Stimulated activated CD8-positive, alpha-beta memory T cell treated with anti-CD3 and anti-CD28 coated beads, Interleukin-7, amount 100 ng/mL, for 1 hour (primary cell): ENCODE data around the gene HSPA4.
A peak's percentile ranks its signal among the peaks of the same experiment; 100 is the strongest.
"Not testable (repeated sequence)": the region's sequence is repeated elsewhere in the genome, so short reads cannot be mapped to it uniquely, and the experiment has no call there.

ENCODE experiments used
- DNase-seq, 2 donors: peaks; one replicate each; pipeline ENCODE4 v3.0.0-alpha.2; 2020; ENCODE audit warnings: low read depth in 2 of 2

Gene HSPA4

GRCh38 chr5:133051542-133052316, at the start of gene HSPA4:
Gene HSPA4 (plus strand): TSS chr5:133052013. CDS start chr5:133052251, 238 bp downstream.
- DNase-seq: peak; percentile 91 to 92

GRCh38 chr5:133006653-133007052, 45.2 kb upstream of the HSPA4 start:
- no peak for DNase-seq

- not testable (repeated sequence) for DNase-seq
Measured at GRCh38 chr5:133008455-133008854, 43.4 kb upstream of the HSPA4 start.

- no peak for DNase-seq
Measured at GRCh38 chr5:133015466-133015865, 36.3 kb upstream of the HSPA4 start.

GRCh38 chr5:133017964-133018363, 33.8 kb upstream of the HSPA4 start:
- DNase-seq: no peak

GRCh38 chr5:133019471-133019870, 32.3 kb upstream of the HSPA4 start:
- DNase-seq: not testable (repeated sequence)

GRCh38 chr5:133025804-133026663, 25.8 kb upstream of the HSPA4 start, which contains the start of gene ZCCHC10:
Gene ZCCHC10 (minus strand): TSS chr5:133026549. CDS start chr5:133026537, 12 bp downstream.
- peak; percentile 80 to 82 for DNase-seq

- DNase-seq: no peak
Measured at GRCh38 chr5:133026664-133027153, 25.1 kb upstream of the HSPA4 start.

GRCh38 chr5:133029416-133029815, 22.4 kb upstream of the HSPA4 start:
- no peak for DNase-seq

- DNase-seq: no peak
Measured at GRCh38 chr5:133030343-133031005, 21.3 kb upstream of the HSPA4 start.

GRCh38 chr5:133032852-133033742, 18.7 kb upstream of the HSPA4 start:
- DNase-seq: no peak

- DNase-seq: no peak
Measured at GRCh38 chr5:133034064-133034463, 17.7 kb upstream of the HSPA4 start.

- DNase-seq: no peak
Measured at GRCh38 chr5:133035224-133035623, 16.6 kb upstream of the HSPA4 start.

GRCh38 chr5:133036677-133037076, 15.1 kb upstream of the HSPA4 start:
- not testable (repeated sequence) for DNase-seq

GRCh38 chr5:133041157-133041784, 10.5 kb upstream of the HSPA4 start:
- no peak for DNase-seq

- no peak for DNase-seq
Measured at GRCh38 chr5:133041910-133042309, 9.9 kb upstream of the HSPA4 start.

GRCh38 chr5:133046560-133046959, 5.3 kb upstream of the HSPA4 start:
- not testable (repeated sequence) for DNase-seq

GRCh38 chr5:133047404-133047803, 4.4 kb upstream of the HSPA4 start:
- DNase-seq: no peak

GRCh38 chr5:133048993-133049725, 2.7 kb upstream of the HSPA4 start:
- DNase-seq: no peak

- DNase-seq: no peak
Measured at GRCh38 chr5:133049726-133050048, 2.1 kb upstream of the HSPA4 start.
